Bronchial epithelial cell (primary cell): ENCODE measurements around the gene RFPL3. TPM values are rescaled to one million over a fixed set of nuclear protein-coding genes. Genes with fewer than 3 reads are reported as not detected.

Experiments used
- DNase-seq: peaks from one replicate; pipeline ENCODE4 v3.0.0-alpha.2; 2010; ENCODE audit warnings: low read depth
- FAIRE-seq: peaks from 2 replicates; lab custom pipeline; 2011; peaks lifted over from hg19 to GRCh38; lab: Jason Lieb, UNC
- H3K27me3 ChIP-seq: 2 replicates; pipeline ENCODE4 v1.5.1; 2011; ENCODE audit warnings: low read length; ENCODE audit not compliant: control insufficient read depth, insufficient read depth
- H3K36me3 ChIP-seq: 2 replicates; pipeline ENCODE4 v1.5.1; 2011; ENCODE audit warnings: low read length; ENCODE audit not compliant: control insufficient read depth, insufficient read depth
- H3K4me3 ChIP-seq: 2 replicates; pipeline ENCODE4 v1.5.1; 2011; ENCODE audit warnings: mild to moderate bottlenecking, low read depth, low read length, control low read depth
- total RNA-seq: library from RNA; depleted of rRNA; stranded (reverse); fragments of >200 nt; gene quantifications from 2 replicates; pipeline ENCODE4 v1.2.1, GENCODE V29; 2014
- TF ChIP-seq, protein P1 (sequence below): IDR thresholded peaks from 2 replicates; pipeline ENCODE4 v1.5.1; 2011; ENCODE audit warnings: mild to moderate bottlenecking, moderate library complexity, low read length, control low read depth, inconsistent platforms; ENCODE audit not compliant: insufficient read depth, severe bottlenecking

Gene RFPL3
- total RNA-seq, 1 donor from 2014 or later, result not detected

GRCh38 chr22:32312748-32313147 lies 44.9 kb upstream of the RFPL3 start:
- TF ChIP-seq, protein P1, sequence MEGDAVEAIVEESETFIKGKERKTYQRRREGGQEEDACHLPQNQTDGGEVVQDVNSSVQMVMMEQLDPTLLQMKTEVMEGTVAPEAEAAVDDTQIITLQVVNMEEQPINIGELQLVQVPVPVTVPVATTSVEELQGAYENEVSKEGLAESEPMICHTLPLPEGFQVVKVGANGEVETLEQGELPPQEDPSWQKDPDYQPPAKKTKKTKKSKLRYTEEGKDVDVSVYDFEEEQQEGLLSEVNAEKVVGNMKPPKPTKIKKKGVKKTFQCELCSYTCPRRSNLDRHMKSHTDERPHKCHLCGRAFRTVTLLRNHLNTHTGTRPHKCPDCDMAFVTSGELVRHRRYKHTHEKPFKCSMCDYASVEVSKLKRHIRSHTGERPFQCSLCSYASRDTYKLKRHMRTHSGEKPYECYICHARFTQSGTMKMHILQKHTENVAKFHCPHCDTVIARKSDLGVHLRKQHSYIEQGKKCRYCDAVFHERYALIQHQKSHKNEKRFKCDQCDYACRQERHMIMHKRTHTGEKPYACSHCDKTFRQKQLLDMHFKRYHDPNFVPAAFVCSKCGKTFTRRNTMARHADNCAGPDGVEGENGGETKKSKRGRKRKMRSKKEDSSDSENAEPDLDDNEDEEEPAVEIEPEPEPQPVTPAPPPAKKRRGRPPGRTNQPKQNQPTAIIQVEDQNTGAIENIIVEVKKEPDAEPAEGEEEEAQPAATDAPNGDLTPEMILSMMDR, result no peak
- FAIRE-seq (no peak), DNase-seq (no peak)
- H3K36me3 ChIP-seq, result no peaks in the 10 kb centered on the region
- no peak overlapping the region for H3K4me3 ChIP-seq
- no peaks in the 10 kb centered on the region for H3K27me3 ChIP-seq

- DNase-seq, result no peak
- TF ChIP-seq, protein P1, result no peak
- no peak overlapping the region for H3K4me3 ChIP-seq
- no peaks in the 10 kb centered on the region for H3K36me3 ChIP-seq
- no peaks in the 10 kb centered on the region for H3K27me3 ChIP-seq
- peak; percentile 43 for FAIRE-seq
Observed at GRCh38 chr22:32313532-32313931, 44.1 kb upstream of the RFPL3 start.

DNA sequence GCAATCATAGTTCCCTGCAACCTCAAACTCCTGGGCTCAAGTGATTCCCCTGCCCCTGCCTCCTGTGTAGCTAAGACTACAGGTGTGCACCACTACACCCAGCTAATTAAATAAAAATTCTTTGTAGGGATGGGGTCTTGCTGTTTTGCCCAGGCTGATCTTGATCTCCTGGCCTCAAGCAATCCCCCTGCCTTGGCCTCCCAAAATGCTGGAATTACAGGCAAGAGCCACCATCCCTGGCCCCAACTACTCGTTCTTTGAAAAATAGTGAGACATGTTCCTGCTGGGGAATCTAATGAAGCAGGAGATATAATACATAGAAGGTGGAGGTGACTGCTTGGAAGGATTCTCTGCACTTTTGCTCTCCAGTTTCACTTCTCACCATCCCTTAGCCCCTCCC lies 40.1 kb upstream of the RFPL3 start:
- no peak overlapping the region for H3K4me3 ChIP-seq
- H3K36me3 ChIP-seq, result no peaks in the 10 kb centered on the region
- TF ChIP-seq, protein P1, result no peak
- FAIRE-seq (no peak), DNase-seq (no peak)
- no peaks in the 10 kb centered on the region for H3K27me3 ChIP-seq

DNA sequence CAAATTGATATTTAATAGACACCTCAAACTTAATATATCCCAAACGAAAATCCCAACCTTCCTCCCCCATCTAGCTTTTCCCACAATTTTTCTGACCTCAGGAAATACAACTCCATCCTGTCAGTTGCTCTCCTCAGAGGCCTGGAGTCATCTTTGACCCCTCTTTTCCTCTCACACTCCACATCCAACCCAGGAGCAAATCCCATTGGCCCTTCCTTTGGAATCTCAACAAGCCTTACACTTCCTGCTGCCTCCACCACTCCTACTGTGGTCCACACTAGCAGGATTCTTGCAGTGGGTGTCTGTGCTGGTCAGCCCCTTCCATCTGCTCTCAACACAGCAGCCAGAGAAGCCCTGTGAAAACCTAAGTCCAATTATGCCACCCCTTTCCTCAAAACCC lies 39.3 kb upstream of the RFPL3 start:
- no peak for DNase-seq
- TF ChIP-seq, protein P1, result no peak
- Histone ChIP-seq H3K27me3 (no peaks in the 10 kb centered on the region), H3K4me3 (no peak overlapping the region), H3K36me3 (no peaks in the 10 kb centered on the region)
- no peak for FAIRE-seq

- Histone ChIP-seq H3K27me3 (peaks cover 2% of the 10 kb centered on the region), H3K4me3 (no peak overlapping the region), H3K36me3 (no peaks in the 10 kb centered on the region)
- FAIRE-seq (peak; percentile 91), DNase-seq (no peak)
- TF ChIP-seq, protein P1, result no peak
Observed at GRCh38 chr22:32319861-32320406, 37.7 kb upstream of the RFPL3 start.

- DNase-seq (no peak), FAIRE-seq (no peak)
- TF ChIP-seq, protein P1, result no peak
- Histone ChIP-seq H3K4me3 (no peak overlapping the region), H3K36me3 (no peaks in the 10 kb centered on the region), H3K27me3 (peaks cover 2% of the 10 kb centered on the region)
Observed at GRCh38 chr22:32322986-32323385, 34.7 kb upstream of the RFPL3 start.
